K562 (cell line): ENCODE results near the gene EPOP. TPM values are rescaled to one million over a fixed set of nuclear protein-coding genes. Genes with fewer than 3 reads are reported as not detected.

Experiments used
- ATAC-seq: fragments of 200-7000 bp; cut with Tn5 transposase; 3 replicates; pipeline ENCODE4 v1.9.1; 2020; ENCODE audit warnings: moderate library complexity
- BruUV-seq: library from RNA; stranded (reverse); fragments of 400-500 nt; replicated peaks from 2 replicates; lab custom pipeline; 2021; lab: Mats Ljungman, UMichigan
- CTCF ChIA-PET: fragments of 300-600 bp; formaldehyde crosslinking; extraction: SDS; loops from one replicate; lab custom pipeline; 2021; ENCODE audit warnings: low intra/inter-chr PET ratio; lab: Yijun Ruan, JAX
- POLR2A ChIA-PET: fragments of 300-600, 350-650 bp; sonication (Branson Sonifier 250); formaldehyde crosslinking; extraction: SDS; loops from one replicate; lab custom pipeline; 2021; ENCODE audit warnings: antibody characterized with exemption, inconsistent platforms; lab: Yijun Ruan, JAX
- DNase-seq, 4 experiments: peaks; one replicate each; pipeline versions ENCODE4 v3.0.0 to v3.0.0-alpha.2; 2011 to 2018; ENCODE audit warnings: low spot score in 3 of 4, mixed read lengths in 3 of 4; ENCODE audit errors: extremely low read depth in 1 of 4
- FAIRE-seq: peaks from 2 replicates; lab custom pipeline; 2011; peaks lifted over from hg19 to GRCh38; lab: Jason Lieb, UNC
- H2AFZ ChIP-seq: 2 replicates; pipeline ENCODE4 v1.6.0; 2011; ENCODE audit warnings: low read depth, low read length, control low read depth, inconsistent platforms
- H3K27ac ChIP-seq: fragments of 200-600 bp; 3 replicates; pipeline ENCODE4 v1.8.0; 2011; ENCODE audit warnings: low read depth, mild to moderate bottlenecking, control low read depth, inconsistent platforms, low read length, moderate library complexity, mixed read lengths; ENCODE audit errors: extremely low read depth
- H3K27me3 ChIP-seq, 2 experiments: fragments of 300-600 bp in 1 of 2; 2 replicates in 1 of 2; 3 replicates in 1 of 2; pipeline versions ENCODE4 v1.6.0 to v1.8.0; 2011; ENCODE audit warnings: inconsistent platforms in 2 of 2, low read length in 2 of 2, mild to moderate bottlenecking in 1 of 2, mixed read lengths in 1 of 2, moderate library complexity in 1 of 2; ENCODE audit not compliant: control insufficient read depth in 2 of 2, insufficient read depth in 2 of 2
- H3K36me3 ChIP-seq: fragments of 300-600 bp; 3 replicates; pipeline ENCODE4 v1.8.0; 2011; ENCODE audit warnings: mild to moderate bottlenecking, low read length, inconsistent platforms; ENCODE audit not compliant: control insufficient read depth, insufficient read depth
- H3K4me1 ChIP-seq, 2 experiments: fragments of 200-600 bp in 1 of 2; replicated peaks in 1 of 2; 2 replicates in 1 of 2; 3 replicates in 1 of 2; pipeline versions ENCODE4 v1.5.1 to v1.8.0; 2011; ENCODE audit warnings: inconsistent platforms in 2 of 2, low read length in 2 of 2, mild to moderate bottlenecking in 1 of 2, mixed read lengths in 1 of 2, moderate library complexity in 1 of 2; ENCODE audit not compliant: control insufficient read depth in 2 of 2, insufficient read depth in 2 of 2
- H3K4me2 ChIP-seq: 2 replicates; pipeline ENCODE4 v1.6.1; 2011; ENCODE audit warnings: low read length, control low read depth, inconsistent platforms, mixed read lengths; ENCODE audit not compliant: insufficient read depth
- H3K4me3 ChIP-seq: fragments of 200-600 bp; sonication (generic), shearing (Covaris generic); 2 replicates; pipeline ENCODE4 v1.5.1; 2016; ENCODE audit warnings: control low read depth, inconsistent platforms
- H3K79me2 ChIP-seq: fragments of 200-600 bp; 3 replicates; pipeline ENCODE4 v1.8.0; 2011; ENCODE audit warnings: low read length, inconsistent platforms; ENCODE audit not compliant: control insufficient read depth, insufficient read depth
- H3K9ac ChIP-seq, 2 experiments: 2 replicates each; pipeline versions ENCODE4 v1.6.0 to v1.6.1; 2011; ENCODE audit warnings: low read depth in 2 of 2, low read length in 2 of 2, control low read depth in 1 of 2, inconsistent platforms in 1 of 2, mild to moderate bottlenecking in 1 of 2, mixed read lengths in 1 of 2; ENCODE audit not compliant: insufficient read depth in 1 of 2
- H3K9me1 ChIP-seq: one replicate; pipeline ENCODE4 v1.6.0; 2011; ENCODE audit warnings: inconsistent platforms, mild to moderate bottlenecking, low read length, moderate library complexity; ENCODE audit not compliant: control insufficient read depth, insufficient read depth
- H3K9me3 ChIP-seq: replicated peaks from 2 replicates; pipeline ENCODE4 v1.5.1; 2011; ENCODE audit warnings: low read depth, low read length, inconsistent platforms; ENCODE audit not compliant: control insufficient read depth, insufficient read depth
- H4K20me1 ChIP-seq: replicated peaks from 2 replicates; pipeline ENCODE4 v1.6.1; 2011; ENCODE audit warnings: low read length, inconsistent platforms, mixed read lengths; ENCODE audit not compliant: control insufficient read depth, insufficient read depth
- E2F3 ChIP-seq: fragments of 250-450 bp; sonication (Bioruptor Pico); IDR thresholded peaks from 2 replicates; pipeline ENCODE4 v1.4.0; 2020; ENCODE audit warnings: mild to moderate bottlenecking
- HDAC8 ChIP-seq: fragments of 450-650 bp; IDR thresholded peaks from 2 replicates; pipeline ENCODE4 v1.6.1; 2016; ENCODE audit warnings: mild to moderate bottlenecking, missing genetic modification characterization, moderate library complexity, missing compliant biosample characterization
- HOMEZ ChIP-seq: fragments of 250-450 bp; sonication (Bioruptor Pico); IDR thresholded peaks from 2 replicates; pipeline ENCODE4 v1.4.0; 2020; ENCODE audit warnings: mild to moderate bottlenecking, moderate library complexity
- KAT7 ChIP-seq: sonication (generic); formaldehyde crosslinking; IDR thresholded peaks from 2 replicates; pipeline ENCODE4 v1.8.0; 2022; ENCODE audit warnings: missing genetic modification reagents, mild to moderate bottlenecking, borderline replicate concordance
- MGA ChIP-seq: fragments of 450-650 bp; IDR thresholded peaks from 2 replicates; pipeline ENCODE4 v1.6.1; 2016; ENCODE audit warnings: mild to moderate bottlenecking, moderate library complexity
- SMAD2 ChIP-seq: fragments of 150-350 bp; IDR thresholded peaks from 2 replicates; pipeline ENCODE4 v1.6.1; 2014; ENCODE audit warnings: low read depth, mild to moderate bottlenecking, low read length
- in situ Hi-C: fragments of 300-500 bp; cut with MboI; formaldehyde crosslinking; loops from 4 replicates; pipeline ENCODE4 v1.15.0; 2018; ENCODE audit warnings: inconsistent platforms, mixed read lengths
- intact Hi-C: fragments of 100-400 bp; cut with micrococcal nuclease; formaldehyde crosslinking; loops from 2 replicates; pipeline ENCODE4 v1.14.2; 2022
- polyA plus RNA-seq, 8 experiments: library from polyadenylated mRNA; depleted of rRNA in 4 of 8; stranded (reverse) in 5 of 8; unstranded in 3 of 8; fragments of >200 nt; fragmentation: Nextera tagmentation in 2 of 8; fragmentation: Illumina TruSeq in 1 of 8; extraction: Ambion mirVana in 2 of 8; extraction: Trizol in 1 of 8; gene quantifications; 2 replicates each; pipeline versions ENCODE4 v1.2.1 to v1.2.3, GENCODE V29; 2011 to 2014; ENCODE audit warnings: inconsistent platforms in 1 of 8, missing spikeins in 1 of 8
- total RNA-seq, 7 experiments: library from RNA; depleted of rRNA in 6 of 7; stranded (reverse); fragments of >200 nt in 6 of 7; fragmentation: Illumina TruSeq in 2 of 7; extraction: Trizol in 2 of 7; gene quantifications; 2 replicates each; pipeline versions ENCODE4 v1.2.1 to v1.2.3, GENCODE V29; 2011 to 2021; ENCODE audit warnings: low replicate concordance in 1 of 7

The EPOP gene
- total and polyA plus RNA-seq, 9 of the 15 experiments (the other 6 are each of a cell fraction or from before 2014, with no cell fraction given): 0.41 to 10.6 (median 4.6) TPM

- H2AFZ ChIP-seq: no peak overlapping the region
- no peak overlapping the region for H3K9ac ChIP-seq
- H3K4me1 ChIP-seq: no peaks in the 10 kb centered on the region; a peak in 2 of 5 replicates
- H3K36me3 ChIP-seq: no peaks in the 10 kb centered on the region
- H3K27ac ChIP-seq: no peak overlapping the region
- peaks cover 12 to 24% of the 10 kb centered on the region in 2 experiments for H3K27me3 ChIP-seq
- FAIRE-seq: no peak
- H3K79me2 ChIP-seq: no peaks in the 10 kb centered on the region
- no peaks in the 10 kb centered on the region for H3K9me3 ChIP-seq
- no TSS peak for BruUV-seq
- no peak for DNase-seq
- no peaks in the 10 kb centered on the region for H4K20me1 ChIP-seq
- no peak overlapping the region for H3K4me3 ChIP-seq
- no peak overlapping the region for H3K4me2 ChIP-seq
- ATAC-seq: no peak
- no peaks in the 10 kb centered on the region for H3K9me1 ChIP-seq
- in situ Hi-C loops (no loop called here), intact Hi-C loops (no loop called here)
- ChIA-PET CTCF (no interaction called here), POLR2A (no interaction called here)
- TF ChIP-seq HOMEZ (CRISPR knock-in tag) (no peak), E2F3 (no peak), KAT7 (CRISPR knock-in tag) (no peak), HDAC8 (tag) (no peak), MGA (no peak), SMAD2 (no peak)
Measured at GRCh38 chr17:38625482-38625881, 49.3 kb downstream of the EPOP start.
